Airway epithelial cell (primary cell): ENCODE results near the gene ONECUT2. TPM values are rescaled to one million over a fixed set of nuclear protein-coding genes. Genes with fewer than 3 reads are reported as not detected.

Experiments
- total RNA-seq: library from RNA; depleted of rRNA; stranded (reverse); fragments of >200 nt; gene quantifications from 2 replicates; pipeline ENCODE4 v1.2.3, GENCODE V29; 2015

Gene ONECUT2
- total RNA-seq = under 0.01 TPM in 2 replicates

GRCh38 chr18:57434536-57435494 is at the start of gene ONECUT2:
Gene ONECUT2, plus strand, starts transcription at chr18:57435374. Its CDS starts 343 bp downstream, at chr18:57435717.

Other genes with a start within 250 kb of the ONECUT2 start
- gene ST8SIA3, start 82.8 kb upstream of the ONECUT2 start, total RNA-seq = not detected in 2 replicates
- 20.0 and 26.1 TPM in 2 replicates for gene FECH, start 151.3 kb downstream of the ONECUT2 start, total RNA-seq
- 124 and 127 TPM in 2 replicates for gene NARS1, start 186.5 kb downstream of the ONECUT2 start, total RNA-seq